GM19025 (cell line): ENCODE measurements around the gene KLHDC10.
A peak's percentile ranks its signal among the peaks of the same experiment; 100 is the strongest.
"Not testable (repeated sequence)": the region's sequence is repeated elsewhere in the genome, so short reads cannot be mapped to it uniquely, and the experiment has no call there.

Experiments used
- ATAC-seq: cut with Tn5 transposase; IDR thresholded peaks from one replicate; pipeline ENCODE4 v1.9.1; 2021; ENCODE audit warnings: mild to moderate bottlenecking, low read depth, moderate library complexity; ENCODE audit not compliant: unreplicated experiment

KLHDC10 gene

GRCh38 chr7:130069978-130070860 is at the start of gene KLHDC10:
TSS of gene KLHDC10 (plus strand) at chr7:130070534. CDS start at chr7:130070644, 110 bp downstream.
- peak; percentile 99 for ATAC-seq

- ATAC-seq, result no peak
These were observed 49.1 kb upstream of the KLHDC10 start for GRCh38 chr7:130021105-130021834.

- no peak for ATAC-seq
These were observed 48.2 kb upstream of the KLHDC10 start for GRCh38 chr7:130022115-130022514.

GRCh38 chr7:130022623-130023175 is 47.6 kb upstream of the KLHDC10 start:
- no peak for ATAC-seq

- ATAC-seq, result no peak
These were observed 45.9 kb upstream of the KLHDC10 start for GRCh38 chr7:130024390-130024789.

GRCh38 chr7:130032698-130033097 is 37.6 kb upstream of the KLHDC10 start:
- ATAC-seq, result no peak

- ATAC-seq, result no peak
These were observed 32.6 kb upstream of the KLHDC10 start for GRCh38 chr7:130037703-130038102.

GRCh38 chr7:130040576-130040975 is 29.8 kb upstream of the KLHDC10 start:
- ATAC-seq, result no peak

GRCh38 chr7:130047831-130048230 is 22.5 kb upstream of the KLHDC10 start:
- no peak for ATAC-seq

- no peak for ATAC-seq
These were observed 21.4 kb upstream of the KLHDC10 start for GRCh38 chr7:130048906-130049305.

- not testable (repeated sequence) for ATAC-seq
These were observed 18.1 kb upstream of the KLHDC10 start for GRCh38 chr7:130052250-130052649.

GRCh38 chr7:130055198-130055597 is 15.1 kb upstream of the KLHDC10 start:
- not testable (repeated sequence) for ATAC-seq

GRCh38 chr7:130062246-130062645 is 8.1 kb upstream of the KLHDC10 start:
- no peak for ATAC-seq

- no peak for ATAC-seq
These were observed 7.3 kb upstream of the KLHDC10 start for GRCh38 chr7:130063036-130063435.

- ATAC-seq, result not testable (repeated sequence)
These were observed 5.8 kb upstream of the KLHDC10 start for GRCh38 chr7:130064580-130064926.

GRCh38 chr7:130065500-130066152 is 4.7 kb upstream of the KLHDC10 start:
- no peak for ATAC-seq

- ATAC-seq, result no peak
These were observed 956 bp upstream of the KLHDC10 start for GRCh38 chr7:130069179-130069977.

GRCh38 chr7:130070861-130071622 is 708 bp downstream of the KLHDC10 start:
- no peak for ATAC-seq
